ENCODE data around the gene OPA3. TPM values are rescaled to one million over a fixed set of nuclear protein-coding genes. Genes with fewer than 3 reads are reported as not detected.

The OPA3 gene
- total RNA-seq, 1 experiment from 2014 or later, result 15.2 TPM

DNA sequence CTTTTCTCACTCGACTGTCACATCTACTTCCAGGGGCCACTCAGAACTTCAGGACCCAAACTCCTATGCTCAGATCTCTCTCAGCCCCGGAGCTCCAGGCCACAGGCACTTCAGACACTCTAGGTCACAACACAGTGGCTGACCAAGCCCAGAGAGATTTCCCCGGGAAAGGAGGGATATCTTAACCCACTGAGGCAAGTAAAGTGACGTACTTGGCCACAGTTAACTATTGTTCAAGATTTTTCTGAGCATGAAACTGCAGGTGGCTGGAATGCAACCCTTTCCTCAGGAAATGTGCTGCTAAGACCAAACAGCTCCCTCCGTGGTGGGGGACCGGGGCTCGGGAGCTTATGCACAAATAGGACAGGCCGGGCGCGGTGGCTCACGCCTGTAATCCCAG lies 23.9 kb downstream of the OPA3 start:
- Histone ChIP-seq H3K4me1 (ENCODE audit: insufficient read depth, low read length, poor library complexity, severe bottlenecking) (no peaks in the 10 kb centered on the region), H3K36me3 (ENCODE audit: insufficient read depth, low read length, poor library complexity, severe bottlenecking) (no peaks in the 10 kb centered on the region), H3K27me3 (replicated peaks; ENCODE audit: insufficient read depth, low read depth, low read length, poor library complexity) (no peaks in the 10 kb centered on the region), H3K27ac (ENCODE audit: low read depth, low read length, poor library complexity, severe bottlenecking) (no peak overlapping the region), H3K4me3 (ENCODE audit: low read depth, low read length, poor library complexity, severe bottlenecking) (no peak overlapping the region), H3K9me3 (ENCODE audit: low read depth, low read length, poor library complexity, severe bottlenecking) (no peaks in the 10 kb centered on the region)
- intact Hi-C loops (cut with micrococcal nuclease; ENCODE audit: unreplicated experiment), result no loop called here
- DNase-seq (ENCODE audit: low spot score), result no peak
- no peak for TF ChIP-seq EZH2 (IDR thresholded peaks at IDR 0.05; ENCODE audit: borderline replicate concordance, low read depth, low read length, poor library complexity, severe bottlenecking)
- BruUV-seq (replicated peaks), result no TSS peak
- POLR2A ChIA-PET (ENCODE audit: low non-redundant PET), result no interaction called here
- CTCF ChIA-PET, result no interaction called here

DNA sequence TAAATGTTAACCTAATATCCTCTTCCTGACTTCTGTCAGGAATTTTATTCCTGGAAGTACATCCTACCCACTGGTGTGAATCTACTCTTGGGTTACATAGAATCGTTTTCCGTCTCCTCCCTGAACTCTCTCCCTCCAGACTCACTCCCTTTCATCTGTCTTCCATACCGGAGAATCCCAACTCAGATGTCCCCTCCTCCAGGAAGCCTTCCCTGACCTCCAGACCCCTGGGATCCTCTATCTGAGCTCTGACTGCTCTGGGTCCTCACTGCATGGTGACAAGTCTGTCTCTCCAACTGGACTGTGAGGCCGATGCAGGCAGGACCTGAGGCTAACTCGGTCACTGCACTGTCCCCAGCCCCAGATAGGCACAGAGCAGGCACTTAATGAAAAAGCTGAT lies 24.6 kb downstream of the OPA3 start:
- no peak for TF ChIP-seq EZH2 (IDR thresholded peaks at IDR 0.05; ENCODE audit: borderline replicate concordance, low read depth, low read length, poor library complexity, severe bottlenecking)
- TF ChIP-seq, protein P1, sequence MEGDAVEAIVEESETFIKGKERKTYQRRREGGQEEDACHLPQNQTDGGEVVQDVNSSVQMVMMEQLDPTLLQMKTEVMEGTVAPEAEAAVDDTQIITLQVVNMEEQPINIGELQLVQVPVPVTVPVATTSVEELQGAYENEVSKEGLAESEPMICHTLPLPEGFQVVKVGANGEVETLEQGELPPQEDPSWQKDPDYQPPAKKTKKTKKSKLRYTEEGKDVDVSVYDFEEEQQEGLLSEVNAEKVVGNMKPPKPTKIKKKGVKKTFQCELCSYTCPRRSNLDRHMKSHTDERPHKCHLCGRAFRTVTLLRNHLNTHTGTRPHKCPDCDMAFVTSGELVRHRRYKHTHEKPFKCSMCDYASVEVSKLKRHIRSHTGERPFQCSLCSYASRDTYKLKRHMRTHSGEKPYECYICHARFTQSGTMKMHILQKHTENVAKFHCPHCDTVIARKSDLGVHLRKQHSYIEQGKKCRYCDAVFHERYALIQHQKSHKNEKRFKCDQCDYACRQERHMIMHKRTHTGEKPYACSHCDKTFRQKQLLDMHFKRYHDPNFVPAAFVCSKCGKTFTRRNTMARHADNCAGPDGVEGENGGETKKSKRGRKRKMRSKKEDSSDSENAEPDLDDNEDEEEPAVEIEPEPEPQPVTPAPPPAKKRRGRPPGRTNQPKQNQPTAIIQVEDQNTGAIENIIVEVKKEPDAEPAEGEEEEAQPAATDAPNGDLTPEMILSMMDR (conservative IDR thresholded peaks at IDR 0.05; ENCODE audit: low read depth, low read length), result no peak
- no peak for DNase-seq (ENCODE audit: low spot score)
- no peaks in the 10 kb centered on the region for H3K36me3 ChIP-seq (ENCODE audit: insufficient read depth, low read length, poor library complexity, severe bottlenecking)
- no peak overlapping the region for H3K27ac ChIP-seq (ENCODE audit: low read depth, low read length, poor library complexity, severe bottlenecking)
- no peaks in the 10 kb centered on the region for H3K4me1 ChIP-seq (ENCODE audit: insufficient read depth, low read length, poor library complexity, severe bottlenecking)
- no peak overlapping the region for H3K4me3 ChIP-seq (ENCODE audit: low read depth, low read length, poor library complexity, severe bottlenecking)
- H3K9me3 ChIP-seq (ENCODE audit: low read depth, low read length, poor library complexity, severe bottlenecking), result no peaks in the 10 kb centered on the region
- intact Hi-C loops (cut with micrococcal nuclease; ENCODE audit: unreplicated experiment), result no loop called here
- BruUV-seq (replicated peaks), result no TSS peak
- CTCF ChIA-PET, result no interaction called here
- POLR2A ChIA-PET (ENCODE audit: low non-redundant PET), result no interaction called here
- H3K27me3 ChIP-seq (replicated peaks; ENCODE audit: insufficient read depth, low read depth, low read length, poor library complexity), result no peaks in the 10 kb centered on the region

DNA sequence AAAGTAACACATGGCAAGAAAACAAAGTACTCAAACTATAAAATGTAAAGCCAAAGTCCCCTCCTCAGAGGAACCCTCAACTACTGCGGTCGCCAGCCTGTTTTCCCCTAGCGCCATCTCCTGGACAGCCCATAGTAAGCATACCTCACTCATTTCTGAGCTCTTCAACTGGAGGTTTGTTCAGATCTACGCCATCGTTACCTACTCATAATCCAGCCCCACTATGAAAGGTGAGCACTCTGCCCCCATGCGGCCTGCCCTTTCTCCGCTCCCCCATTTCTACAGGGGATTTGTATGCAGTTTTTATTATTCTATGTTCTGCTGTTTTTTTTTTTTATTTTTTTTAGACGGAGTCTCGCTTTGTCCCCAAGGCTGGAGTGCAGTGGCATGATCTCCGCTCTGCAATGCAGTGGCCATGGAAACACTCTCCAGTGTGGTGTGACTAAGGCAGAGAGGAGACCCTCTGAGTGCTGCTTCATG lies 26.2 kb downstream of the OPA3 start:
- DNase-seq (ENCODE audit: low spot score), result peak; percentile 64
- intact Hi-C loops (cut with micrococcal nuclease; ENCODE audit: unreplicated experiment), result no loop called here

More for the DNA sequence above, 26.2 kb downstream of the OPA3 start:
- POLR2A ChIA-PET (ENCODE audit: low non-redundant PET), result no interaction called here
- CTCF ChIA-PET, result interaction anchor here (0.5 to 1.6 kb wide), 8 partner anchors 9 to 119 kb away, joined by 3 to 7 read pairs (median 5); partner anchors contain the start of gene OPA3
- Histone ChIP-seq H3K9me3 (ENCODE audit: low read depth, low read length, poor library complexity, severe bottlenecking) (no peaks in the 10 kb centered on the region), H3K27ac (ENCODE audit: low read depth, low read length, poor library complexity, severe bottlenecking) (no peak overlapping the region), H3K36me3 (ENCODE audit: insufficient read depth, low read length, poor library complexity, severe bottlenecking) (no peaks in the 10 kb centered on the region), H3K27me3 (replicated peaks; ENCODE audit: insufficient read depth, low read depth, low read length, poor library complexity) (no peaks in the 10 kb centered on the region), H3K4me3 (ENCODE audit: low read depth, low read length, poor library complexity, severe bottlenecking) (no peak overlapping the region), H3K4me1 (ENCODE audit: insufficient read depth, low read length, poor library complexity, severe bottlenecking) (no peaks in the 10 kb centered on the region)
- BruUV-seq (replicated peaks), result no TSS peak
- TF ChIP-seq EZH2 (IDR thresholded peaks at IDR 0.05; ENCODE audit: borderline replicate concordance, low read depth, low read length, poor library complexity, severe bottlenecking), result no peak
- TF ChIP-seq, protein P1 (conservative IDR thresholded peaks at IDR 0.05; ENCODE audit: low read depth, low read length), result peak; percentile 84
